Upper lobe of left lung (tissue), 6 donors: ENCODE data around the gene TXNRD2. TPM values are rescaled to one million over a fixed set of nuclear protein-coding genes. Genes with fewer than 3 reads are reported as not detected.
A peak's percentile ranks its signal among the peaks of the same experiment; 100 is the strongest.

Source experiments
- ATAC-seq, 2 donors: fragments of 200-7000 bp; cut with Tn5 transposase; one replicate each; pipeline ENCODE4 v1.9.1; 2022; ENCODE audit warnings: mild to moderate bottlenecking in 2 of 2, moderate library complexity in 2 of 2; ENCODE audit not compliant: low FRiP score in 2 of 2
- DNase-seq, 2 donors: peaks; one replicate each; pipeline ENCODE4 v3.0.0-alpha.2; 2019 to 2020
- H3K27ac ChIP-seq, 4 donors: fragments of 200-600 bp; sonication (generic); one replicate each; pipeline ENCODE4 v1.5.1; 2016 to 2019
- H3K27me3 ChIP-seq, 4 donors: fragments of 200-600 bp; sonication (generic); one replicate each; pipeline ENCODE4 v1.5.1; 2017 to 2019
- H3K36me3 ChIP-seq, 4 donors: fragments of 200-600 bp; sonication (generic); one replicate each; pipeline ENCODE4 v1.5.1; 2016 to 2019
- H3K4me1 ChIP-seq, 4 donors: fragments of 200-600 bp; sonication (generic); one replicate each; pipeline ENCODE4 v1.5.1; 2018 to 2019
- H3K4me3 ChIP-seq, 4 donors: fragments of 200-600 bp; sonication (generic); one replicate each; pipeline ENCODE4 v1.5.1; 2017 to 2019; ENCODE audit warnings: mild to moderate bottlenecking in 2 of 4, moderate library complexity in 1 of 4
- H3K9me3 ChIP-seq, 4 donors: fragments of 200-600 bp; sonication (generic); one replicate each; pipeline ENCODE4 v1.5.1; 2018 to 2019
- CTCF ChIP-seq, 6 experiments: fragments of 450-650 bp in 4 of 6; fragments of 200-600 bp in 2 of 6; sonication (generic) in 2 of 6; IDR thresholded peaks; one replicate each; pipeline ENCODE4 v1.5.1; 2016 to 2019; ENCODE audit warnings: antibody characterized with exemption in 6 of 6
- EP300 ChIP-seq, 4 donors: sonication (generic); formaldehyde crosslinking; IDR thresholded peaks; one replicate each; pipeline ENCODE4 v1.5.1; 2017; ENCODE audit warnings: antibody characterized with exemption in 4 of 4, control low read depth in 2 of 4
- POLR2A ChIP-seq, 4 donors: fragments of 450-650 bp; IDR thresholded peaks; one replicate each; pipeline ENCODE4 v1.5.1; 2016 to 2017; ENCODE audit warnings: antibody characterized with exemption in 4 of 4, mild to moderate bottlenecking in 2 of 4
- POLR2AphosphoS5 ChIP-seq, 2 donors: sonication (generic); formaldehyde crosslinking; IDR thresholded peaks; one replicate each; pipeline ENCODE4 v1.5.1; 2017; ENCODE audit warnings: antibody characterized with exemption in 2 of 2
- WGBS, 2 donors: methylation state at CpG; one replicate each; pipeline ENCODE4 v1.1.5; 2017 to 2018; 5-methylcytosine and 5-hydroxymethylcytosine counted together
- total RNA-seq, 6 donors: library from RNA; depleted of rRNA in 4 of 6; stranded (reverse); fragments of >200 nt in 4 of 6; gene quantifications; one replicate each; pipeline versions ENCODE4 v1.1.0 to v1.2.1, GENCODE V29; 2016 to 2021
- donor health status: DM: no; HTN: no; CAD: no; lungs with moderate emphysema.
- donor health status: DM: no; HTN: yes; CAD: no; lungs with severe emphysema.

The TXNRD2 gene
- total RNA-seq, 6 donors from 2014 or later = 29.6 to 78.6 (median 49.3) TPM

DNA sequence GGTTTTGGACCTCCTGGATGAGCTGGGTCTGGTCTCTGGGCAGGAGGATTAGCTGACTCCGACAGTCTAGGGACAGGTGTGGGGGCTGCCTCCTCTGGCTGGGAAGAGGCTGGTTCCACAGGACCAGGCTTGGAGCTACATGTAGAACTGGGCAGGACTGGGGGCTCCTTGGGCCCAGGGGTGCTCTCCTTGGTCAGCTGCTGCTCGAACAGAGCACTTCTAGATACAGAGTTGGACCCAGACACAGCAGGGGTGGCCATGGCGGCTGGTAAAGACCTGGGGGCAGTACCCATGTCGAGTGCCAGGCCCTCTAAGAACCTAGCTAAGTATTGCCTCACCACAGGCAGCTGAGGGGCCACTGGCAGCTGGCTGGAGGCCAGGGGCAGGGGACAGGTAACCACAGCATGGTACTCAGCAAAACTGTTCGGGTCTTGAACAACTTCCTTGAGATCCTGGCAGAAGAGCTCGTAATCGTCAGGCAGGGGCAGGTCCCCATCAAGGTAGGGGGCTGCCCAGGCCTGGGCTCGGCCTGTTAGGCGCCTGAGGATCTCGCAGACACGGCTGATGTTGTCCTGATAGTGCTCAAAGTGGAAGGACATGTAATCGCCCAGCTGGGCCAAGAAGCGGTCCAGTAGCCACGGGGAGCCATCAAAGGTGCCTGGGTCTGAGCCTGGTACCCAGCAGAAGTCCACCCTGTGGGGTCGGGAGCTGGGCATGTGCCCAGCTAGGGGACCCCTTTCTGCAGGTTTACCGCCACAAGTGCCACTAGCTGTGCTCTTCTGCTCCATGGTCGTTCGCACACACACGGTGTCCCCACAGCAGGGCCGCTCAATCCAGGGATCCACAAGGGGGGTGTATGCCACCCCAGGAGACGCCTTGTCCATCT, 90.1 kb downstream of the TXNRD2 start:
- Histone ChIP-seq H3K4me1 (peaks cover 34 to 74% (median 66%) of the 10 kb centered on the region in 4 donors), H3K9me3 (no peaks in the 10 kb centered on the region), H3K4me3 (no peak overlapping the region), H3K27me3 (no peaks in the 10 kb centered on the region), H3K27ac (peak overlapping the region; percentile 54 to 99 (median 80)), H3K36me3 (peaks cover 0 to 22% (median 15%) of the 10 kb centered on the region in 4 donors)
- ATAC-seq = no peak
- TF ChIP-seq EP300 (IDR thresholded peaks at IDR 0.05) = peak in 1 of 4 donors; percentile 31
- no peak for TF ChIP-seq CTCF (IDR thresholded peaks at IDR 0.05)
- no peak for TF ChIP-seq POLR2AphosphoS5 (IDR thresholded peaks at IDR 0.05)
- no peak for TF ChIP-seq POLR2A (IDR thresholded peaks at IDR 0.05)
- peak; percentile 67 to 80 for DNase-seq
- 69 to 78% methylated on average over 11 to 20 of the region's 21 CpGs for WGBS, 2 donors

- H3K4me1 ChIP-seq = peaks cover 27 to 69% (median 58%) of the 10 kb centered on the region in 4 donors
Measured at GRCh38 chr22:19850763-19851109, 90.9 kb downstream of the TXNRD2 start.

GRCh38 chr22:19849835-19850762, 91.5 kb downstream of the TXNRD2 start:
- DNase-seq = peak in 1 of 2 donors; percentile 88
- WGBS, 2 donors = 70 to 79% methylated on average over 9 of the region's 9 CpGs

More at GRCh38 chr22:19850763-19851109, 90.9 kb downstream of the TXNRD2 start:
- Histone ChIP-seq H3K27me3 (no peaks in the 10 kb centered on the region), H3K36me3 (peaks cover 0 to 22% (median 15%) of the 10 kb centered on the region in 4 donors), H3K27ac (peak overlapping the region; percentile 54 to 99 (median 80)), H3K9me3 (no peaks in the 10 kb centered on the region), H3K4me3 (no peak overlapping the region)
- ATAC-seq (no peak), DNase-seq (no peak)
- 74 to 88% methylated on average over 8 to 9 of the region's 9 CpGs for WGBS, 2 donors
- no peak for TF ChIP-seq EP300 (IDR thresholded peaks at IDR 0.05)
- no peak for TF ChIP-seq CTCF (IDR thresholded peaks at IDR 0.05)
- TF ChIP-seq POLR2A (IDR thresholded peaks at IDR 0.05) = no peak
- no peak for TF ChIP-seq POLR2AphosphoS5 (IDR thresholded peaks at IDR 0.05)

More at GRCh38 chr22:19849835-19850762, 91.5 kb downstream of the TXNRD2 start:
- Histone ChIP-seq H3K9me3 (no peaks in the 10 kb centered on the region), H3K27ac (peak overlapping the region; percentile 54 to 99 (median 80)), H3K27me3 (no peaks in the 10 kb centered on the region), H3K36me3 (peaks cover 0 to 22% (median 15%) of the 10 kb centered on the region in 4 donors), H3K4me1 (peaks cover 29 to 68% (median 57%) of the 10 kb centered on the region in 4 donors), H3K4me3 (no peak overlapping the region)
- TF ChIP-seq EP300 (IDR thresholded peaks at IDR 0.05) (peak in 2 of 4 donors; percentile 58 to 77), CTCF (IDR thresholded peaks at IDR 0.05) (no peak), POLR2AphosphoS5 (IDR thresholded peaks at IDR 0.05) (peak; percentile 28 to 51), POLR2A (IDR thresholded peaks at IDR 0.05) (peak in 1 of 4 donors; percentile 8)
- ATAC-seq = peak in 1 of 2 donors; percentile 69
